ENCODE results near the gene NDUFS5. TPM values are rescaled to one million over a fixed set of nuclear protein-coding genes. Genes with fewer than 3 reads are reported as not detected.

Gene NDUFS5
- total and polyA plus RNA-seq, 7 donors = 276 to 910 (median 407) TPM

- 86 to 95% (median 91%) methylated on average over 1 of the region's 1 CpG for WGBS, 3 donors
- no peak overlapping the region for H3K27ac ChIP-seq
- H3K4me3 ChIP-seq = no peak overlapping the region
- no peaks in the 10 kb centered on the region for H3K9me3 ChIP-seq
- peaks cover 12% of the 10 kb centered on the region for H3K4me1 ChIP-seq
- no peak for ATAC-seq
- H3K36me3 ChIP-seq (ENCODE audit: insufficient read depth in 1 of 2, low read depth in 1 of 2) = peaks cover 2 to 57% of the 10 kb centered on the region in 2 donors
- no peak for DNase-seq
- intact Hi-C loops (cut with DNase I) = no loop called here
- TF ChIP-seq, protein P1, sequence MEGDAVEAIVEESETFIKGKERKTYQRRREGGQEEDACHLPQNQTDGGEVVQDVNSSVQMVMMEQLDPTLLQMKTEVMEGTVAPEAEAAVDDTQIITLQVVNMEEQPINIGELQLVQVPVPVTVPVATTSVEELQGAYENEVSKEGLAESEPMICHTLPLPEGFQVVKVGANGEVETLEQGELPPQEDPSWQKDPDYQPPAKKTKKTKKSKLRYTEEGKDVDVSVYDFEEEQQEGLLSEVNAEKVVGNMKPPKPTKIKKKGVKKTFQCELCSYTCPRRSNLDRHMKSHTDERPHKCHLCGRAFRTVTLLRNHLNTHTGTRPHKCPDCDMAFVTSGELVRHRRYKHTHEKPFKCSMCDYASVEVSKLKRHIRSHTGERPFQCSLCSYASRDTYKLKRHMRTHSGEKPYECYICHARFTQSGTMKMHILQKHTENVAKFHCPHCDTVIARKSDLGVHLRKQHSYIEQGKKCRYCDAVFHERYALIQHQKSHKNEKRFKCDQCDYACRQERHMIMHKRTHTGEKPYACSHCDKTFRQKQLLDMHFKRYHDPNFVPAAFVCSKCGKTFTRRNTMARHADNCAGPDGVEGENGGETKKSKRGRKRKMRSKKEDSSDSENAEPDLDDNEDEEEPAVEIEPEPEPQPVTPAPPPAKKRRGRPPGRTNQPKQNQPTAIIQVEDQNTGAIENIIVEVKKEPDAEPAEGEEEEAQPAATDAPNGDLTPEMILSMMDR (IDR thresholded peaks at IDR 0.05) = no peak
- H3K27me3 ChIP-seq (ENCODE audit: insufficient read depth in 3 of 3, low read length in 2 of 3) = no peaks in the 10 kb centered on the region
Measured at GRCh38 chr1:39044762-39045161, 18.6 kb downstream of the NDUFS5 start.

GRCh38 chr1:39045231-39045630 lies 19.1 kb downstream of the NDUFS5 start:
- H3K4me1 ChIP-seq = peaks cover 12% of the 10 kb centered on the region
- TF ChIP-seq, protein P1 (IDR thresholded peaks at IDR 0.05) = no peak
- no peak overlapping the region for H3K4me3 ChIP-seq
- intact Hi-C loops (cut with DNase I) = no loop called here
- DNase-seq = no peak
- WGBS, 3 donors = 72 to 80% (median 76%) methylated on average over 8 of the region's 8 CpGs
- no peak for ATAC-seq
- H3K9me3 ChIP-seq = no peaks in the 10 kb centered on the region
- H3K27me3 ChIP-seq (ENCODE audit: insufficient read depth in 3 of 3, low read length in 2 of 3) = no peaks in the 10 kb centered on the region
- H3K36me3 ChIP-seq (ENCODE audit: insufficient read depth in 1 of 2, low read depth in 1 of 2) = peaks cover 2 to 60% of the 10 kb centered on the region in 2 donors
- H3K27ac ChIP-seq = no peak overlapping the region

GRCh38 chr1:39046613-39047210 lies 20.6 kb downstream of the NDUFS5 start:
- intact Hi-C loops (cut with DNase I) = no loop called here
- no peaks in the 10 kb centered on the region for H3K9me3 ChIP-seq
- WGBS, 3 donors = 54 to 79% (median 60%) methylated on average over 6 of the region's 6 CpGs
- no peaks in the 10 kb centered on the region for H3K27me3 ChIP-seq (ENCODE audit: insufficient read depth in 3 of 3, low read length in 2 of 3)
- peaks cover 2 to 54% of the 10 kb centered on the region in 2 donors for H3K36me3 ChIP-seq (ENCODE audit: insufficient read depth in 1 of 2, low read depth in 1 of 2)
- H3K4me3 ChIP-seq = no peak overlapping the region
- peak in 3 of 4 donors; percentile 13 to 43 (median 35) for ATAC-seq
- DNase-seq = no peak
- peaks cover 12% of the 10 kb centered on the region for H3K4me1 ChIP-seq
- TF ChIP-seq, protein P1 (IDR thresholded peaks at IDR 0.05) = no peak
- peak overlapping the region; percentile 76 for H3K27ac ChIP-seq

- H3K27me3 ChIP-seq (ENCODE audit: insufficient read depth in 3 of 3, low read length in 2 of 3) = no peaks in the 10 kb centered on the region
- intact Hi-C loops (cut with DNase I) = no loop called here
- 56 to 59% (median 57%) methylated on average over 12 of the region's 12 CpGs for WGBS, 3 donors
- TF ChIP-seq, protein P1 (IDR thresholded peaks at IDR 0.05) = no peak
- H3K9me3 ChIP-seq = no peaks in the 10 kb centered on the region
- peaks cover 12% of the 10 kb centered on the region for H3K4me1 ChIP-seq
- peak; percentile 57 to 58 for DNase-seq
- peaks cover under 1 to 46% of the 10 kb centered on the region in 2 donors for H3K36me3 ChIP-seq (ENCODE audit: insufficient read depth in 1 of 2, low read depth in 1 of 2)
- no peak overlapping the region for H3K4me3 ChIP-seq
- peak; percentile 71 to 87 (median 85) for ATAC-seq
- H3K27ac ChIP-seq = peak overlapping the region; percentile 76
Measured at GRCh38 chr1:39047374-39048229, 21.5 kb downstream of the NDUFS5 start.
